Measurements from ENCODE around the gene MINAR1.

The MINAR1 gene

DNA sequence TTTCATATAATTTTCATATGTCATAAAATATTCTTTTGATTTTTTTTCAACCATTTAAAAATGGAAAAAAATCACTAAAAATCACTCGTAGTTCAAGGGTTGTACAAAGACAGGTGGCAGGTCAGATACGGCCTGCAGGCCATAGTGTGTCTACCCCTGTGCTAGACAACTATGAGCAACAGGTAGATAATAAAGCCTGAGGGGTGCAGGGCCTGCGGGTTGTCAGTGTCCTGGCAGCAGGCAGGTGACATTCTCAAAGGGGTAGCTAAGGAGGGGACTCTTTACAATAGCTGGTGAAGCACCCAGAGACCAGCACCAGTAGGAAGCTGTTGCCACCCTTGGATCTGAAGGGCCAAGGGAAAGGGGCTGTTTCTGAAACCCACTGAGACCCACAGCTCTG lies 34.4 kb downstream of the MINAR1 start:
- DNase-seq: no peak

- DNase-seq: no peak
Measured at GRCh38 chr15:79467865-79468586, 35.9 kb downstream of the MINAR1 start.

GRCh38 chr15:79472446-79472845 lies 40.3 kb downstream of the MINAR1 start:
- no peak for DNase-seq

DNA sequence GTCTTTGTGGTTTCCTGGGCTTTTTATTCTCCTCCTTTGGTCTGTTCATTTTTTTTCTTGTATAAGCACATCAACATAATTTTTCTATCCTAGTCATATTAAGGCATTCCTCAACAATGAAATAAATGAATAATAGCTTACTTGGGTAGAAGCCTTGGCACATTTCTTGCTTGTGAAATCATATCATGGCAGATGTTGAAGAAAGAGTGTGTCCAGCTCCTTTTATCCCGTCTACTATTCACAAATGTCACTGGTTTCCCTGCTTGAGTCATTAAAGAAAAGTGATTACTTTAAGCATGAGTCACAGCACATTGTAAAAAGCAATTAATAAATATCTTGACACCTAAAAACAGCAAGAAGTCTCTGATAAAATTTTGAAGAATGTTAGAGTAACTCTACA lies 42.1 kb downstream of the MINAR1 start:
- DNase-seq: no peak

DNA sequence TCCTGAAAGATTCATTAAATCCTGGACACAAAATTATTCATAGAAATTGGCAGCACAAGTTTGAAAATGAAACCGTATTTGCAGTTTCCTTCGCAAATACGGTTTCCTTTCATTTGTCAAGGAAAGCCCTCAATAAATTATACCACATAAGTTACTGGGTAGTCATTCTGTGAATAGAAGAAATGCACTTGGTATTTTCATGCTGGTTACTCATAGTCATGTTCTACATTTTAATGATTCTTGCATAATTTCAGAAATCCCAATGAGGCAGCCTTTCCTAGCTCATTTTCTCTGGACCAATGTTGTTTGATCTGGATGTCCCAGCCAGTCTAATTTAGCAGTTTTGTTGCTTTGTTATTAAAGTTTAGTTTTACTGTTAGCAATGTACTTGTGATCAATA lies 43.2 kb downstream of the MINAR1 start:
- no peak for DNase-seq

GRCh38 chr15:79478108-79478507 lies 46.0 kb downstream of the MINAR1 start:
- no peak for DNase-seq

DNA sequence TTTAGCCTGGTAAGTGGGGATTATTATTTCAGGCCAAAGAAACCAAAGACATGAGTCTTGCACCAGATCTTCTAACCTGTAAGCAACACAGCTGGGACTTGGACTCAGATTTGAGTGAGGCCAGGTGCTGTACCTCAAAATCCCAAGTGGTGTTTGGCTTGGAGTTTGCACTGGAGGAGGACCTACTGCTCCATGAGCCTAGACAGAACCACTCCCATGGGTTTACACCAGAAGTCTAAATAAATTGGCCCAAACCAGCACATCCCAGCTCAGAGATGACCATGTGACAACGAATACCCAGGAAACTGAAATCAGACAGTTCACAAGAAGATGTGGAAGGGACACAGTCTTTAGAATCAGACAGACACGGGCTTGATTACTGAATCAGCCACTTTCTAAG lies 47.5 kb downstream of the MINAR1 start:
- no peak for DNase-seq

DNA sequence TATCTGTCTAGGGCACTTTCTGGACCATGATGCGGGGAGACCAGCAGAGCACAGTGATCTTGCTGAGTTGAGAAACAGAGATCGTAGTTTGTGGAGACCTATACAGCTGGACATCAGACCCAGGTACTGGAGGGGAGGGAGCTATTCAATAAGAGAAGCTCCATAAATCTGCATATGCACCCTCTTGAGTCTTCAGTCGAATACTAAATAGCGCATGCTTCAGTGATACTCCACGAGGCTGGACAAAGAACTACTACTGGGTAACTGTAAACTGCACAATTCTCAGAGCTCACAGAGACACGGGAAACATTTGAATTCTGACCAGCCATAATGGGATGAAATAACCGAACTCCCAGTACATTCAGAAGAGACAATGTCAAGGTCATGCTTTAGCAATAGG lies 49.7 kb downstream of the MINAR1 start:
- no peak for DNase-seq
